CD14-positive monocyte (primary cell): ENCODE results near the gene ADAD2. TPM values are rescaled to one million over a fixed set of nuclear protein-coding genes. Genes with fewer than 3 reads are reported as not detected.

ENCODE experiments used
- DNase-seq, 3 donors: peaks; one replicate each; pipeline ENCODE4 v3.0.0-alpha.2; 2011 to 2022
- H2AFZ ChIP-seq: 2 replicates; pipeline ENCODE4 v1.6.0; 2012; ENCODE audit warnings: mild to moderate bottlenecking, low read depth, low read length, inconsistent platforms; ENCODE audit not compliant: insufficient read depth, poor library complexity, severe bottlenecking
- H3K27ac ChIP-seq, 2 donors: 1 replicate in 1 of 2; 2 replicates in 1 of 2; pipeline ENCODE4 v1.5.1; 2012 to 2013; ENCODE audit warnings: low read length in 2 of 2, control low read depth in 1 of 2, inconsistent platforms in 1 of 2, low read depth in 1 of 2, mild to moderate bottlenecking in 1 of 2
- H3K27me3 ChIP-seq, 2 donors: one replicate each; pipeline versions ENCODE4 v1.6.0 to v1.6.1; 2011 to 2013; ENCODE audit warnings: low read length in 2 of 2; ENCODE audit not compliant: control insufficient read depth in 2 of 2, insufficient read depth in 2 of 2
- H3K36me3 ChIP-seq, 2 donors: replicated peaks in 1 of 2; 1 replicate in 1 of 2; 2 replicates in 1 of 2; pipeline versions ENCODE4 v1.5.1 to v1.6.1; 2012 to 2013; ENCODE audit warnings: low read length in 2 of 2, control low read depth in 1 of 2, inconsistent platforms in 1 of 2, mild to moderate bottlenecking in 1 of 2; ENCODE audit not compliant: insufficient read depth in 2 of 2, control insufficient read depth in 1 of 2
- H3K4me1 ChIP-seq, 2 donors: 1 replicate in 1 of 2; 2 replicates in 1 of 2; pipeline versions ENCODE4 v1.5.1 to v1.6.1; 2012 to 2013; ENCODE audit warnings: low read length in 2 of 2, control low read depth in 1 of 2, inconsistent platforms in 1 of 2, mild to moderate bottlenecking in 1 of 2, moderate library complexity in 1 of 2; ENCODE audit not compliant: insufficient read depth in 2 of 2, control insufficient read depth in 1 of 2
- H3K4me2 ChIP-seq: replicated peaks from 2 replicates; pipeline ENCODE3; 2012; ENCODE audit warnings: low read length, moderate library complexity, mild to moderate bottlenecking; ENCODE audit not compliant: poor library complexity, severe bottlenecking; ENCODE audit errors: extremely low read depth
- H3K4me3 ChIP-seq, 3 experiments: fragments of 200-600 bp in 1 of 3; sonication (generic) in 1 of 3; replicated peaks in 1 of 3; 1 replicate in 2 of 3; 2 replicates in 1 of 3; pipeline ENCODE4 v1.5.1; 2011 to 2013; ENCODE audit warnings: low read length in 3 of 3, mild to moderate bottlenecking in 3 of 3, control low read depth in 2 of 3, low read depth in 2 of 3, inconsistent platforms in 1 of 3, moderate library complexity in 1 of 3
- H3K79me2 ChIP-seq: 2 replicates; pipeline ENCODE4 v1.6.0; 2012; ENCODE audit warnings: mild to moderate bottlenecking, control low read depth, inconsistent platforms, low read length, moderate library complexity; ENCODE audit not compliant: insufficient read depth
- H3K9ac ChIP-seq: 2 replicates; pipeline ENCODE4 v1.6.0; 2017; ENCODE audit warnings: low read length, mild to moderate bottlenecking; ENCODE audit not compliant: insufficient read depth, poor library complexity, severe bottlenecking
- H3K9me3 ChIP-seq, 2 donors: replicated peaks in 1 of 2; 1 replicate in 1 of 2; 2 replicates in 1 of 2; pipeline versions ENCODE4 v1.5.1 to v1.6.1; 2012 to 2013; ENCODE audit warnings: low read length in 2 of 2, control low read depth in 1 of 2; ENCODE audit not compliant: control insufficient read depth in 1 of 2, insufficient read depth in 1 of 2
- H4K20me1 ChIP-seq: 2 replicates; pipeline ENCODE4 v1.6.0; 2012; ENCODE audit warnings: mild to moderate bottlenecking, low read length, control low read depth, moderate library complexity; ENCODE audit not compliant: insufficient read depth
- H3K27ac Mint-ChIP-seq, 7 donors: one replicate each; pipeline ENCODE4 v1.8.0; 2020; ENCODE audit warnings: mild to moderate bottlenecking in 7 of 7, mixed read lengths in 7 of 7, moderate library complexity in 6 of 7, inconsistent platforms in 2 of 7
- H3K27me3 Mint-ChIP-seq, 3 donors: one replicate each; pipeline ENCODE4 v1.8.0; 2021 to 2022; ENCODE audit warnings: low read depth in 3 of 3, mild to moderate bottlenecking in 3 of 3, mixed read lengths in 3 of 3, moderate library complexity in 3 of 3, inconsistent platforms in 1 of 3
- H3K36me3 Mint-ChIP-seq, 2 donors: one replicate each; pipeline ENCODE4 v1.8.0; 2020; ENCODE audit warnings: mixed read lengths in 2 of 2, inconsistent platforms in 1 of 2, mild to moderate bottlenecking in 1 of 2
- H3K4me1 Mint-ChIP-seq: one replicate; pipeline ENCODE4 v1.8.0; 2020; ENCODE audit warnings: mild to moderate bottlenecking, mixed read lengths
- H3K4me3 Mint-ChIP-seq, 2 donors: one replicate each; pipeline ENCODE4 v1.8.0; 2020; ENCODE audit warnings: mild to moderate bottlenecking in 2 of 2, mixed read lengths in 2 of 2, moderate library complexity in 1 of 2
- H3K9me3 Mint-ChIP-seq, 7 donors: one replicate each; pipeline ENCODE4 v1.8.0; 2020 to 2022; ENCODE audit warnings: mixed read lengths in 7 of 7, mild to moderate bottlenecking in 6 of 7, moderate library complexity in 6 of 7, inconsistent platforms in 2 of 7
- CTCF ChIP-seq: fragments of 200-600 bp; IDR thresholded peaks from one replicate; pipeline ENCODE4 v1.8.0; 2022; ENCODE audit warnings: antibody characterized with exemption, mild to moderate bottlenecking
- WGBS: methylation state at CpG from one replicate; pipeline ENCODE4 v1.1.5; 2013; ENCODE audit warnings: missing lambda C conversion rate; ENCODE audit not compliant: insufficient coverage; 5-methylcytosine and 5-hydroxymethylcytosine counted together
- intact Hi-C, 2 donors: fragments of 100-400 bp; cut with micrococcal nuclease; formaldehyde crosslinking; loops; one replicate each; pipeline versions ENCODE4 v1.15.0 to v1.15.1; 2023
- polyA plus RNA-seq, 3 donors: library from polyadenylated mRNA; depleted of rRNA in 1 of 3; unstranded in 2 of 3; stranded (reverse) in 1 of 3; fragments of 300-500 nt in 2 of 3; fragments of >200 nt in 1 of 3; fragmentation: Illumina TruSeq in 2 of 3; gene quantifications; 1 replicate in 2 of 3; 2 replicates in 1 of 3; pipeline ENCODE4 v1.2.3, GENCODE V29; 2012 to 2021

Gene ADAD2
- polyA plus RNA-seq, 3 donors: not detected

- H4K20me1 ChIP-seq: no peaks in the 10 kb centered on the region
- Mint-ChIP-seq H3K4me3 (no peak overlapping the region), H3K36me3 (no peaks in the 10 kb centered on the region), H3K9me3 (no peaks in the 10 kb centered on the region), H3K27me3 (peaks cover 12 to 23% (median 22%) of the 10 kb centered on the region in 3 donors), H3K27ac (peak overlapping the region in 1 of 7 donors; percentile 10), H3K4me1 (no peaks in the 10 kb centered on the region)
- H3K4me1 ChIP-seq: no peaks in the 10 kb centered on the region
- no peak overlapping the region for H3K4me2 ChIP-seq
- H3K4me3 ChIP-seq: no peak overlapping the region
- H2AFZ ChIP-seq: no peak overlapping the region
- WGBS: 94% methylated on average over 11 of the region's 11 CpGs
- no peak overlapping the region for H3K27ac ChIP-seq
- no peaks in the 10 kb centered on the region for H3K36me3 ChIP-seq
- H3K9ac ChIP-seq: no peak overlapping the region
- DNase-seq: no peak
- H3K27me3 ChIP-seq: peaks cover 0 to 6% of the 10 kb centered on the region in 2 donors
- no peak for TF ChIP-seq CTCF
- H3K9me3 ChIP-seq: no peaks in the 10 kb centered on the region
- H3K79me2 ChIP-seq: no peaks in the 10 kb centered on the region
- intact Hi-C loops: no loop called here
These were observed 38.5 kb downstream of the ADAD2 start for GRCh38 chr16:84229471-84229870.

GRCh38 chr16:84232060-84232459 is 41.1 kb downstream of the ADAD2 start:
- Histone ChIP-seq H3K4me2 (no peak overlapping the region), H3K27ac (no peak overlapping the region), H3K4me3 (no peak overlapping the region), H3K9ac (no peak overlapping the region), H2AFZ (no peak overlapping the region), H3K9me3 (no peaks in the 10 kb centered on the region), H3K36me3 (no peaks in the 10 kb centered on the region), H3K4me1 (no peaks in the 10 kb centered on the region), H4K20me1 (no peaks in the 10 kb centered on the region), H3K27me3 (peaks cover 0 to 6% of the 10 kb centered on the region in 2 donors), H3K79me2 (no peaks in the 10 kb centered on the region)
- intact Hi-C loops: no loop called here
- peak overlapping the region in 1 of 7 donors; percentile 49 for H3K27ac Mint-ChIP-seq
- no peak for TF ChIP-seq CTCF
- no peaks in the 10 kb centered on the region for H3K9me3 Mint-ChIP-seq
- no peaks in the 10 kb centered on the region for H3K4me1 Mint-ChIP-seq
- H3K4me3 Mint-ChIP-seq: no peak overlapping the region
- no peak for DNase-seq
- no peaks in the 10 kb centered on the region for H3K36me3 Mint-ChIP-seq
- peaks cover 15 to 27% (median 25%) of the 10 kb centered on the region in 3 donors for H3K27me3 Mint-ChIP-seq
- WGBS: 90% methylated on average over 3 of the region's 5 CpGs
